AG04449 (cell line): ENCODE measurements around the gene PDXP.

Source experiments
- CTCF ChIA-PET: fragments of 350-600 bp; formaldehyde crosslinking; extraction: SDS; loops from one replicate; lab custom pipeline; 2021; ENCODE audit warnings: antibody characterized with exemption; lab: Yijun Ruan, JAX
- POLR2A ChIA-PET: fragments of 400-600, 350-600 bp; formaldehyde crosslinking; extraction: SDS; loops from one replicate; lab custom pipeline; 2020; ENCODE audit warnings: antibody characterized with exemption, inconsistent platforms; lab: Yijun Ruan, JAX
- DNase-seq: peaks from one replicate; pipeline ENCODE4 v3.0.0-alpha.2; 2010; ENCODE audit warnings: low read depth, low spot score
- H3K4me3 ChIP-seq: 2 replicates; pipeline ENCODE4 v1.5.1; 2011; ENCODE audit warnings: low read depth, mild to moderate bottlenecking, control low read depth, low read length
- CTCF ChIP-seq: IDR thresholded peaks from one replicate; pipeline ENCODE4 v1.5.1; 2011; ENCODE audit warnings: mild to moderate bottlenecking, moderate library complexity, low read length, control low read depth, inconsistent platforms; ENCODE audit not compliant: insufficient read depth; ENCODE audit errors: missing control alignments

The PDXP gene

GRCh38 chr22:37680191-37680851, 21.8 kb downstream of the PDXP start:
- TF ChIP-seq CTCF, result no peak
- no peak for DNase-seq
- no peak overlapping the region for H3K4me3 ChIP-seq
- ChIA-PET POLR2A (interaction anchor here (1.3 to 4.3 kb wide), 12 partner anchors 11 to 72 kb away, joined by 3 to 49 read pairs (median 7); partner anchors contain the start of gene PDXP), CTCF (interaction anchor here (0.7 to 16.5 kb wide), 12 partner anchors 8 to 131 kb away, joined by 3 to 333 read pairs (median 8); partner anchors contain the start of genes PDXP and SH3BP1)

- ChIA-PET POLR2A (interaction anchor here (0.6 to 4.3 kb wide), 15 partner anchors 13 to 88 kb away, joined by 3 to 49 read pairs (median 7); partner anchors contain the start of genes GGA1 and PDXP), CTCF (interaction anchor here (0.6 to 16.5 kb wide), 21 partner anchors 9 to 281 kb away, joined by 3 to 333 read pairs (median 6); partner anchors contain the start of genes PDXP, SH3BP1 and TRIOBP)
- no peak for TF ChIP-seq CTCF
- DNase-seq, result no peak
- H3K4me3 ChIP-seq, result no peak overlapping the region
Observed at GRCh38 chr22:37681001-37681424, 22.5 kb downstream of the PDXP start.

- TF ChIP-seq CTCF, result peak; percentile 96
- CTCF ChIA-PET, result interaction anchor here (0.6 to 16.5 kb wide), 21 partner anchors 9 to 281 kb away, joined by 3 to 333 read pairs (median 6); partner anchors contain the start of genes PDXP, SH3BP1 and TRIOBP
- no peak for DNase-seq
- POLR2A ChIA-PET, result interaction anchor here (0.6 to 4.3 kb wide), 15 partner anchors 14 to 89 kb away, joined by 3 to 49 read pairs (median 7); partner anchors contain the start of genes GGA1 and PDXP
- H3K4me3 ChIP-seq, result no peak overlapping the region
Observed at GRCh38 chr22:37681556-37682049, 23.1 kb downstream of the PDXP start.

GRCh38 chr22:37684803-37685615, 26.5 kb downstream of the PDXP start:
- no peak for TF ChIP-seq CTCF
- ChIA-PET CTCF (interaction anchor here (1.3 to 16.5 kb wide), 5 partner anchors 26 to 80 kb away, joined by 3 to 333 read pairs (median 10); partner anchors contain the start of genes PDXP and SH3BP1), POLR2A (interaction anchor here (1.1 to 1.4 kb wide), 2 partner anchors 41 to 50 kb away, joined by 3 to 8 read pairs; no protein-coding TSS in a partner anchor)
- H3K4me3 ChIP-seq, result no peak overlapping the region
- DNase-seq, result no peak

- ChIA-PET CTCF (interaction anchor here (0.9 to 16.5 kb wide), 9 partner anchors 10 to 106 kb away, joined by 4 to 333 read pairs (median 7); partner anchors contain the start of genes PDXP and SH3BP1), POLR2A (interaction anchor here (0.6 to 1.7 kb wide), 8 partner anchors 10 to 73 kb away, joined by 3 to 14 read pairs (median 6); partner anchors contain the start of genes LGALS1, PDXP and TRIOBP)
- no peak for TF ChIP-seq CTCF
Observed at GRCh38 chr22:37686002-37686982, 27.8 kb downstream of the PDXP start, which contains the start of gene NOL12. NOL12 (plus strand) TSS chr22:37686343; CDS start chr22:37686393, 50 bp downstream.

More at GRCh38 chr22:37686002-37686982, 27.8 kb downstream of the PDXP start, which contains the start of gene NOL12:
- peak within 1 kb of the TSS; percentile 96 for H3K4me3 ChIP-seq
- DNase-seq, result no peak
